Measurements from ENCODE around the gene FHDC1.

DNA sequence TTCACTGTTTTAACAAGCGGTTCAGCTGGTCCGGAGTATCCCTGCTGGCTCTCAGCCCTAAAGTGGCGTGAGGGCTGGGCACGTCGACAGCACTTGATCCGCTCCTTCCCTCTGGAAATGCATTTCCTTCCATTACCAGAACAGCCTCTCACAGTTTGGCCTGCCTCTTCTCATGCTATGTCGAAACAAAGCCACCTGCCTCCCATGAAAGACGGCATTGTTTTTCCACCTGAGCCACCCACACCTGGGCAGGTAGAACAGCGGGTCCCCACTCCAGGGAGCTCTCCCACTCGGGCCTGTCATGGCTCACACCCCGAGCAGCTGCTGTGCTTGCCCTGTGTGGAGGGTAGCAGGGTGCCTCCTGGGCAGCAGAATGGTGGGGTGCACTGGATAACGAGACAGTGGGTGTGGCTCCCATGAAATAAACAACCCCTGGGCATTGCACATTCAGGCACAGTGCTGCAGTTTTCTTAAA is 86.2 kb downstream of the FHDC1 start:
- TF ChIP-seq HDGF (IDR thresholded peaks at IDR 0.05; ENCODE audit: borderline replicate concordance), result no peak
- TF ChIP-seq SP1 (IDR thresholded peaks at IDR 0.05), result no peak

All from HEK293T (cell line).